ENCODE results near the gene FADS1. TPM values are rescaled to one million over a fixed set of nuclear protein-coding genes. Genes with fewer than 3 reads are reported as not detected.

Gene FADS1
- total and polyA plus RNA-seq, 2 of the 13 experiments (the other 11 are each of a cell fraction or from before 2014, with no cell fraction given) = 91.8 to 108 TPM

DNA sequence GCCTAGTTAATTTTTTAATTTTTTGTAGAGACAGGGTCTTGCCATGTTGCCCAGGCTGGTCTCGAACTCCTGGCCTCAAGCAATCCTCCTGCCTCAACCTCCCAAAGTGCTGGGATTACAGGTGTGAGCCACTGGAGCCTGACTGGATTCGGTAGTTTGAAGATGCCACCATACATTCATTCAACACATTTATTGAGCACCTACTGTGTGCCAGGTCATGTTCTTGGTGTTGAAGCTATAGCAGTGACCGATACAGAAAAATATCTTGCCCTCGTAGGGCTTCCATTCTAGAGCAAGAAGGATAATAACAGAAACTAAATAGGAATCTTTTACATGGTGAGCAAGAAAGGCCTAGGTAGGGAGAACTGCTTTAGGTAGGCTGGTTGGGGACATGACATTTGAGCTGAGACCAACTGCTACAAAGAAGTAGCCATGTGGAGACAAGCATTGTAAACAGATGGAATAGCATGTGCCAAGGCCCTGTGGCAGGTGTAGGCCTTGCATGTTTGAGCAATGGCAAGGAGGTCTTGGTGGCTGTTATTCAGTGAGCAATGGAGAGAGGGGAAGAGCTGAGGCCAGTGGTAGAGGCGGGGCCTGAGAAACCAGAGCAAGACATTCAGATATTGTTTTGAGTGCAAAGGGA lies 66.1 kb downstream of the FADS1 start (continued):
- TF ChIP-seq, protein P1, sequence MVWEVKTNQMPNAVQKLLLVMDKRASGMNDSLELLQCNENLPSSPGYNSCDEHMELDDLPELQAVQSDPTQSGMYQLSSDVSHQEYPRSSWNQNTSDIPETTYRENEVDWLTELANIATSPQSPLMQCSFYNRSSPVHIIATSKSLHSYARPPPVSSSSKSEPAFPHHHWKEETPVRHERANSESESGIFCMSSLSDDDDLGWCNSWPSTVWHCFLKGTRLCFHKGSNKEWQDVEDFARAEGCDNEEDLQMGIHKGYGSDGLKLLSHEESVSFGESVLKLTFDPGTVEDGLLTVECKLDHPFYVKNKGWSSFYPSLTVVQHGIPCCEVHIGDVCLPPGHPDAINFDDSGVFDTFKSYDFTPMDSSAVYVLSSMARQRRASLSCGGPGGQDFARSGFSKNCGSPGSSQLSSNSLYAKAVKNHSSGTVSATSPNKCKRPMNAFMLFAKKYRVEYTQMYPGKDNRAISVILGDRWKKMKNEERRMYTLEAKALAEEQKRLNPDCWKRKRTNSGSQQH (CRISPR knock-in tag; IDR thresholded peaks at IDR 0.05; ENCODE audit: low read depth) = peak; percentile 19; the same call in 1 of the 2 replicates
- TF ChIP-seq HDAC2 (CRISPR knock-in tag; IDR thresholded peaks at IDR 0.05) (peak; percentile 56), TEAD3 (CRISPR knock-in tag; optimal IDR thresholded peaks at IDR 0.05; ENCODE audit: borderline replicate concordance) (peak; percentile 10), ZNF160 (CRISPR knock-in tag; IDR thresholded peaks at IDR 0.05) (no peak), FOXK1 (CRISPR knock-in tag; IDR thresholded peaks at IDR 0.05; ENCODE audit: borderline replicate concordance, low read depth) (0 out of 2 replicates have a peak, but pooled peaks have one; percentile 7), ZKSCAN1 (IDR thresholded peaks at IDR 0.05; ENCODE audit: low read length) (peak; percentile 57)

MicroRNA genes within 50 kb of the gene (microRNA counts, 767-probe panel; counts per million panel counts)
- microRNA hsa-miR-1908 (not detected), microRNA hsa-miR-611 (not detected)

Other genes with a start within 250 kb of the FADS1 start
- 0.81 and 1.4 TPM in 2 replicates for gene SYT7, start 235.9 kb downstream of the FADS1 start, total RNA-seq (2016; rRNA removed; fragmentation: Illumina TruSeq; extraction: Trizol)
- gene SYT7, start 235.9 kb downstream of the FADS1 start, polyA plus RNA-seq (2011; rRNA removed) = 4.4 and 6.2 TPM in 2 replicates
- gene DAGLA, start 136.6 kb downstream of the FADS1 start, total RNA-seq (2016; rRNA removed; fragmentation: Illumina TruSeq; extraction: Trizol) = 2.3 and 3.9 TPM in 2 replicates
- 2.6 and 3.3 TPM in 2 replicates for gene DAGLA, start 136.6 kb downstream of the FADS1 start, polyA plus RNA-seq (2011; rRNA removed)
- 7.9 and 10.2 TPM in 2 replicates for gene MYRF, start 64.4 kb downstream of the FADS1 start, total RNA-seq (2016; rRNA removed; fragmentation: Illumina TruSeq; extraction: Trizol)
- 25.9 and 33.2 TPM in 2 replicates for gene MYRF, start 64.4 kb downstream of the FADS1 start, polyA plus RNA-seq (2011; rRNA removed)
- gene TMEM258, start 24.4 kb downstream of the FADS1 start, total RNA-seq (2016; rRNA removed; fragmentation: Illumina TruSeq; extraction: Trizol) = 164 and 175 TPM in 2 replicates
- gene TMEM258, start 24.4 kb downstream of the FADS1 start, polyA plus RNA-seq (2011; rRNA removed) = 363 and 424 TPM in 2 replicates
- gene FEN1, start 24.1 kb downstream of the FADS1 start, total RNA-seq (2016; rRNA removed; fragmentation: Illumina TruSeq; extraction: Trizol) = 102 and 116 TPM in 2 replicates
- 10.9 and 12.4 TPM in 2 replicates for gene FEN1, start 24.1 kb downstream of the FADS1 start, polyA plus RNA-seq (2011; rRNA removed)
- 54.7 and 124 TPM in 2 replicates for gene FADS2, start 11.3 kb upstream of the FADS1 start, total RNA-seq (2016; rRNA removed; fragmentation: Illumina TruSeq; extraction: Trizol)
- 90.1 and 125 TPM in 2 replicates for gene FADS2, start 11.3 kb upstream of the FADS1 start, polyA plus RNA-seq (2011; rRNA removed)
- gene FADS3, start 74.5 kb upstream of the FADS1 start, total RNA-seq (2016; rRNA removed; fragmentation: Illumina TruSeq; extraction: Trizol) = 4.5 and 13.4 TPM in 2 replicates
- 23.2 and 36.6 TPM in 2 replicates for gene FADS3, start 74.5 kb upstream of the FADS1 start, polyA plus RNA-seq (2011; rRNA removed)
- gene RAB3IL1, start 100.6 kb upstream of the FADS1 start, total RNA-seq (2016; rRNA removed; fragmentation: Illumina TruSeq; extraction: Trizol) = 1.2 and 1.3 TPM in 2 replicates
- gene RAB3IL1, start 100.6 kb upstream of the FADS1 start, polyA plus RNA-seq (2011; rRNA removed) = 2.0 and 2.2 TPM in 2 replicates
- 0.09 TPM in 1 of 2 replicates, not detected in the other for gene BEST1, start 133.3 kb upstream of the FADS1 start, total RNA-seq (2016; rRNA removed; fragmentation: Illumina TruSeq; extraction: Trizol)
- 0.65 and 2.3 TPM in 2 replicates for gene BEST1, start 133.3 kb upstream of the FADS1 start, polyA plus RNA-seq (2011; rRNA removed)
- gene FTH1, start 150.6 kb upstream of the FADS1 start, total RNA-seq (2016; rRNA removed; fragmentation: Illumina TruSeq; extraction: Trizol) = 544 and 607 TPM in 2 replicates
- gene FTH1, start 150.6 kb upstream of the FADS1 start, polyA plus RNA-seq (2011; rRNA removed) = 760 and 802 TPM in 2 replicates

Data from HepG2 (cell line).